ENCODE measurements around the gene EXOC3. TPM values are rescaled to one million over a fixed set of nuclear protein-coding genes. Genes with fewer than 3 reads are reported as not detected.
"Not testable (repeated sequence)": the region's sequence is repeated elsewhere in the genome, so short reads cannot be mapped to it uniquely, and the experiment has no call there.

EXOC3 gene
- total RNA-seq, 1 experiment from 2014 or later = 60.1 TPM

DNA sequence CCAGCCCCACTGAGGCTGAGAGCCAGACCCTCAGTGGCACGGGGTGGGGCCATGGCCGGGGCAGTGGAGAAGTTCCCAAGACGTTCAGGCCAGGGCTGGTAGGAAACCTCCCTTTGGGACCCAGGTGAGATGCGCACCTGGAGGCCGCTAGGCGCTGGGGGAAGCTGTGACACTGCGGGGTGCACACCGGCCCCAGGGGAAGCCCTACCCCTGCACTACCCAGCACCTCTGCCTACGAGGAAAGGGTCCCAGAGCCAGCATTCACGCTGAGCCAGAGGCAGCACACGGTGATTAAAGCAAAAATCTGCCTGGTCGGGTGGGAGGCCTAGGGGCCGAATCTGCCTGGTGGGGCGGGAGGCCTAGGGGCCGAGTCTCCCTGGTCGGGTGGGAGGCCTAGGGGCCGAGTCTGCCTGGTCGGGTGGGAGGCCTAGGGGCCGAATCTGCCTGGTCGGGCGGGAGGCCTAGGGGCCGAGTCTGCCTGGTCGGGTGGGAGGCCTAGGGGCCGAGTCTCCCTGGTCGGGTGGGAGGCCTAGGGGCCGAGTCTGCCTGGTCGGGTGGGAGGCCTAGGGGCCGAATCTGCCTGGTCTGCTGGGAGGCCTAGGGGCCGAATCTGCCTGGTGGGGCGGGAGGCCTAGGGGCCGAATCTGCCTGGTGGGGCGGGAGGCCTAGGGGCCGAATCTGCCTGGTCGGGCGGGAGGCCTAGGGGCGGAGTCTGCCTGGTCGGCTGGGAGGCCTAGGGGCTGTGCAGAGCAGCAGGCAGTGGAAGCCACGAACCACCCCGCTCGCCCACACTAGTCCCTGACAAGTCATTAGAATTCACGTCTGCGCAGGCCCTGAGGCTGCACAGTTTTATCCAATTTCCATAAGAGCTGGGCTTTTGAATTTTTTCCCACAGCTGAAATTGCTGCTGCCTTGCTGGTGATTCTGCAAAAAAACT lies 27.7 kb upstream of the EXOC3 start:
- peak overlapping the region; percentile 86; the same call in 1 of the 2 replicates for H3K27ac Mint-ChIP-seq
- not testable (repeated sequence) for H3K4me3 Mint-ChIP-seq; H3K27me3 Mint-ChIP-seq (ENCODE audit: low read depth); H3K9me3 Mint-ChIP-seq; H3K36me3 Mint-ChIP-seq
- peak; percentile 86 for ATAC-seq
- POLR2A ChIA-PET = interaction anchor here (1.0 kb wide), 1 partner anchor 16 kb away, joined by 3 read pairs; no protein-coding TSS in a partner anchor
- CTCF ChIA-PET = interaction anchor here (0.8 to 5.2 kb wide), 33 partner anchors 8 to 596 kb away, joined by 3 to 73 read pairs (median 5); partner anchors contain the start of gene AHRR
- peaks cover 20% of the 10 kb centered on the region for H3K4me1 Mint-ChIP-seq
- TF ChIP-seq ZNF423 (CRISPR knock-in tag; IDR thresholded peaks at IDR 0.05) = peak; percentile 60
- peak; percentile 89 for DNase-seq (ENCODE audit: low spot score)

DNA sequence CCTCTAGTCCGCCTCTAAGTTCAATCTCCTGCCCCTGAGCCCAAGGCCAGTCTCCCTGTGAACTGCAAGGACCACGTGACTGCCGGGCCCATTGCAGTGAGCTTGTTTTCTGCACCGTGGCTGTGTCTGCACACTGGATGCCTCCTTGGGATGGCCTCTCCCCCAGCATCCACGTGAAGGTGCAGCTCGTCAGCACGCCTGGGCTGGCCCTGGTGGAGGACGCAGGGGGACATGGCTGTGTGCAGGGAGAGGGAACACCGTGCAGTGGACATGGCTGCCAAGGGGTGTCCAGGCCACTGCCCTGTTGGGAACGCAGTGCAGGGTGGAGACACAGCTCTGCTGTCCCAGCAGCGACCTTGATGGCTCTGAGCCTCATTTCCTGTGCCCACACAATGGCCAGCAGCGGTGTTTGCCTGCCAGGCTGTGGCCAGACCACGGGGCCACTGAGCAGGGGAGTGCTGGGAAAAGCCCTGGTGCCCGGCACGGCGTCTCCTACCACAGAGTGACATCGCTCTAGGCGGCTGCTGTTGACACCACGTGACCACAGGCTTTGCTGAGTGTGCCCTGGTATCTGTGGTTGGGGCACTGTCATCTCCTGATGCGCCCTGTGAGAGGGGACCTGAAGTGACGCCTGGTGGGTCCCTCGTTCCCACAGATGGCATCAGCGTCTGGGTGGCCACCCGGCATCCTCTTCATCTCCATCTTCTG lies 26.9 kb upstream of the EXOC3 start:
- Mint-ChIP-seq H3K27ac (peak overlapping the region; percentile 86), H3K27me3 (ENCODE audit: low read depth) (no peaks in the 10 kb centered on the region; the same call in 1 of the 2 replicates), H3K9me3 (no peaks in the 10 kb centered on the region), H3K4me3 (no peak overlapping the region), H3K36me3 (no peaks in the 10 kb centered on the region), H3K4me1 (peaks cover 20% of the 10 kb centered on the region)
- ATAC-seq (peak; percentile 12), DNase-seq (ENCODE audit: low spot score) (peak; percentile 18)
- ChIA-PET POLR2A (no interaction called here), CTCF (interaction anchor here (1.1 to 2.5 kb wide), 4 partner anchors 15 to 99 kb away, joined by 3 to 11 read pairs (median 7); partner anchors contain the start of gene AHRR)
- TF ChIP-seq ZNF232 (CRISPR knock-in tag; IDR thresholded peaks at IDR 0.05) (no peak), ZNF121 (CRISPR knock-in tag; IDR thresholded peaks at IDR 0.05) (peak; percentile 58; the same call in 1 of the 2 replicates), ZNF671 (CRISPR knock-in tag; IDR thresholded peaks at IDR 0.05) (no peak), ETV6 (CRISPR knock-in tag; IDR thresholded peaks at IDR 0.05) (no peak), ZNF396 (CRISPR knock-in tag; IDR thresholded peaks at IDR 0.05; ENCODE audit: borderline replicate concordance) (no peak), GABPB1 (CRISPR knock-in tag; IDR thresholded peaks at IDR 0.05) (no peak), SOX15 (CRISPR knock-in tag; IDR thresholded peaks at IDR 0.05) (no peak), HMGA2 (CRISPR knock-in tag; IDR thresholded peaks at IDR 0.05) (no peak), ELF4 (CRISPR knock-in tag; IDR thresholded peaks at IDR 0.05; ENCODE audit: low read depth) (no peak), NFYB (CRISPR knock-in tag; conservative IDR thresholded peaks at IDR 0.05; ENCODE audit: low read depth) (no peak), SMAD3 (CRISPR knock-in tag; IDR thresholded peaks at IDR 0.05; ENCODE audit: borderline replicate concordance) (no peak), ZNF138 (CRISPR knock-in tag; conservative IDR thresholded peaks at IDR 0.05) (no peak)
- TF ChIP-seq, protein P1, sequence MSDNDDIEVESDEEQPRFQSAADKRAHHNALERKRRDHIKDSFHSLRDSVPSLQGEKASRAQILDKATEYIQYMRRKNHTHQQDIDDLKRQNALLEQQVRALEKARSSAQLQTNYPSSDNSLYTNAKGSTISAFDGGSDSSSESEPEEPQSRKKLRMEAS (CRISPR knock-in tag; IDR thresholded peaks at IDR 0.05) = 0 out of 2 replicates have a peak, but pooled peaks have one; percentile 16
- TF ChIP-seq, protein P2, sequence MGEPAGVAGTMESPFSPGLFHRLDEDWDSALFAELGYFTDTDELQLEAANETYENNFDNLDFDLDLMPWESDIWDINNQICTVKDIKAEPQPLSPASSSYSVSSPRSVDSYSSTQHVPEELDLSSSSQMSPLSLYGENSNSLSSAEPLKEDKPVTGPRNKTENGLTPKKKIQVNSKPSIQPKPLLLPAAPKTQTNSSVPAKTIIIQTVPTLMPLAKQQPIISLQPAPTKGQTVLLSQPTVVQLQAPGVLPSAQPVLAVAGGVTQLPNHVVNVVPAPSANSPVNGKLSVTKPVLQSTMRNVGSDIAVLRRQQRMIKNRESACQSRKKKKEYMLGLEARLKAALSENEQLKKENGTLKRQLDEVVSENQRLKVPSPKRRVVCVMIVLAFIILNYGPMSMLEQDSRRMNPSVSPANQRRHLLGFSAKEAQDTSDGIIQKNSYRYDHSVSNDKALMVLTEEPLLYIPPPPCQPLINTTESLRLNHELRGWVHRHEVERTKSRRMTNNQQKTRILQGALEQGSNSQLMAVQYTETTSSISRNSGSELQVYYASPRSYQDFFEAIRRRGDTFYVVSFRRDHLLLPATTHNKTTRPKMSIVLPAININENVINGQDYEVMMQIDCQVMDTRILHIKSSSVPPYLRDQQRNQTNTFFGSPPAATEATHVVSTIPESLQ (CRISPR knock-in tag; IDR thresholded peaks at IDR 0.05) = no peak
- TF ChIP-seq, protein P3, sequence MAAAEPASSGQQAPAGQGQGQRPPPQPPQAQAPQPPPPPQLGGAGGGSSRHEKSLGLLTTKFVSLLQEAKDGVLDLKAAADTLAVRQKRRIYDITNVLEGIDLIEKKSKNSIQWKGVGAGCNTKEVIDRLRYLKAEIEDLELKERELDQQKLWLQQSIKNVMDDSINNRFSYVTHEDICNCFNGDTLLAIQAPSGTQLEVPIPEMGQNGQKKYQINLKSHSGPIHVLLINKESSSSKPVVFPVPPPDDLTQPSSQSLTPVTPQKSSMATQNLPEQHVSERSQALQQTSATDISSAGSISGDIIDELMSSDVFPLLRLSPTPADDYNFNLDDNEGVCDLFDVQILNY (CRISPR knock-in tag; IDR thresholded peaks at IDR 0.05) = no peak
- TF ChIP-seq, protein P4, sequence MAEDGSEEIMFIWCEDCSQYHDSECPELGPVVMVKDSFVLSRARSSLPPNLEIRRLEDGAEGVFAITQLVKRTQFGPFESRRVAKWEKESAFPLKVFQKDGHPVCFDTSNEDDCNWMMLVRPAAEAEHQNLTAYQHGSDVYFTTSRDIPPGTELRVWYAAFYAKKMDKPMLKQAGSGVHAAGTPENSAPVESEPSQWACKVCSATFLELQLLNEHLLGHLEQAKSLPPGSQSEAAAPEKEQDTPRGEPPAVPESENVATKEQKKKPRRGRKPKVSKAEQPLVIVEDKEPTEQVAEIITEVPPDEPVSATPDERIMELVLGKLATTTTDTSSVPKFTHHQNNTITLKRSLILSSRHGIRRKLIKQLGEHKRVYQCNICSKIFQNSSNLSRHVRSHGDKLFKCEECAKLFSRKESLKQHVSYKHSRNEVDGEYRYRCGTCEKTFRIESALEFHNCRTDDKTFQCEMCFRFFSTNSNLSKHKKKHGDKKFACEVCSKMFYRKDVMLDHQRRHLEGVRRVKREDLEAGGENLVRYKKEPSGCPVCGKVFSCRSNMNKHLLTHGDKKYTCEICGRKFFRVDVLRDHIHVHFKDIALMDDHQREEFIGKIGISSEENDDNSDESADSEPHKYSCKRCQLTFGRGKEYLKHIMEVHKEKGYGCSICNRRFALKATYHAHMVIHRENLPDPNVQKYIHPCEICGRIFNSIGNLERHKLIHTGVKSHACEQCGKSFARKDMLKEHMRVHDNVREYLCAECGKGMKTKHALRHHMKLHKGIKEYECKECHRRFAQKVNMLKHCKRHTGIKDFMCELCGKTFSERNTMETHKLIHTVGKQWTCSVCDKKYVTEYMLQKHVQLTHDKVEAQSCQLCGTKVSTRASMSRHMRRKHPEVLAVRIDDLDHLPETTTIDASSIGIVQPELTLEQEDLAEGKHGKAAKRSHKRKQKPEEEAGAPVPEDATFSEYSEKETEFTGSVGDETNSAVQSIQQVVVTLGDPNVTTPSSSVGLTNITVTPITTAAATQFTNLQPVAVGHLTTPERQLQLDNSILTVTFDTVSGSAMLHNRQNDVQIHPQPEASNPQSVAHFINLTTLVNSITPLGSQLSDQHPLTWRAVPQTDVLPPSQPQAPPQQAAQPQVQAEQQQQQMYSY (CRISPR knock-in tag; IDR thresholded peaks at IDR 0.05) = no peak
- TF ChIP-seq, protein P5, sequence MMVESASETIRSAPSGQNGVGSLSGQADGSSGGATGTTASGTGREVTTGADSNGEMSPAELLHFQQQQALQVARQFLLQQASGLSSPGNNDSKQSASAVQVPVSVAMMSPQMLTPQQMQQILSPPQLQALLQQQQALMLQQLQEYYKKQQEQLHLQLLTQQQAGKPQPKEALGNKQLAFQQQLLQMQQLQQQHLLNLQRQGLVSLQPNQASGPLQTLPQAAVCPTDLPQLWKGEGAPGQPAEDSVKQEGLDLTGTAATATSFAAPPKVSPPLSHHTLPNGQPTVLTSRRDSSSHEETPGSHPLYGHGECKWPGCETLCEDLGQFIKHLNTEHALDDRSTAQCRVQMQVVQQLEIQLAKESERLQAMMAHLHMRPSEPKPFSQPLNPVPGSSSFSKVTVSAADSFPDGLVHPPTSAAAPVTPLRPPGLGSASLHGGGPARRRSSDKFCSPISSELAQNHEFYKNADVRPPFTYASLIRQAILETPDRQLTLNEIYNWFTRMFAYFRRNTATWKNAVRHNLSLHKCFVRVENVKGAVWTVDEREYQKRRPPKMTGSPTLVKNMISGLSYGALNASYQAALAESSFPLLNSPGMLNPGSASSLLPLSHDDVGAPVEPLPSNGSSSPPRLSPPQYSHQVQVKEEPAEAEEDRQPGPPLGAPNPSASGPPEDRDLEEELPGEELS (CRISPR knock-in tag; IDR thresholded peaks at IDR 0.05) = no peak
- TF ChIP-seq, protein P6, sequence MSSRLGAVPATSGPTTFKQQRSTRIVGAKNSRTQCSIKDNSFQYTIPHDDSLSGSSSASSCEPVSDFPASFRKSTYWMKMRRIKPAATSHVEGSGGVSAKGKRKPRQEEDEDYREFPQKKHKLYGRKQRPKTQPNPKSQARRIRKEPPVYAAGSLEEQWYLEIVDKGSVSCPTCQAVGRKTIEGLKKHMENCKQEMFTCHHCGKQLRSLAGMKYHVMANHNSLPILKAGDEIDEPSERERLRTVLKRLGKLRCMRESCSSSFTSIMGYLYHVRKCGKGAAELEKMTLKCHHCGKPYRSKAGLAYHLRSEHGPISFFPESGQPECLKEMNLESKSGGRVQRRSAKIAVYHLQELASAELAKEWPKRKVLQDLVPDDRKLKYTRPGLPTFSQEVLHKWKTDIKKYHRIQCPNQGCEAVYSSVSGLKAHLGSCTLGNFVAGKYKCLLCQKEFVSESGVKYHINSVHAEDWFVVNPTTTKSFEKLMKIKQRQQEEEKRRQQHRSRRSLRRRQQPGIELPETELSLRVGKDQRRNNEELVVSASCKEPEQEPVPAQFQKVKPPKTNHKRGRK (CRISPR knock-in tag; IDR thresholded peaks at IDR 0.05; ENCODE audit: borderline replicate concordance) = no peak
- TF ChIP-seq, protein P7, sequence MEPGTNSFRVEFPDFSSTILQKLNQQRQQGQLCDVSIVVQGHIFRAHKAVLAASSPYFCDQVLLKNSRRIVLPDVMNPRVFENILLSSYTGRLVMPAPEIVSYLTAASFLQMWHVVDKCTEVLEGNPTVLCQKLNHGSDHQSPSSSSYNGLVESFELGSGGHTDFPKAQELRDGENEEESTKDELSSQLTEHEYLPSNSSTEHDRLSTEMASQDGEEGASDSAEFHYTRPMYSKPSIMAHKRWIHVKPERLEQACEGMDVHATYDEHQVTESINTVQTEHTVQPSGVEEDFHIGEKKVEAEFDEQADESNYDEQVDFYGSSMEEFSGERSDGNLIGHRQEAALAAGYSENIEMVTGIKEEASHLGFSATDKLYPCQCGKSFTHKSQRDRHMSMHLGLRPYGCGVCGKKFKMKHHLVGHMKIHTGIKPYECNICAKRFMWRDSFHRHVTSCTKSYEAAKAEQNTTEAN (CRISPR knock-in tag; IDR thresholded peaks at IDR 0.05) = no peak

All from WTC11 (cell line).